ENCODE data around the gene ZNF544.
A peak's percentile ranks its signal among the peaks of the same experiment; 100 is the strongest.

The ZNF544 gene

GRCh38 chr19:58228585-58229254, at the start of gene ZNF544 (continued):
- TF ChIP-seq HOXC10 (CRISPR knock-in tag; IDR thresholded peaks at IDR 0.05) = no peak; the same call in 1 of the 2 replicates
- no peak for TF ChIP-seq ZNF555 (tag by site-specific recombination; conservative IDR thresholded peaks at IDR 0.05)
- TF ChIP-seq ZNF391 (tag by site-specific recombination; IDR thresholded peaks at IDR 0.05; ENCODE audit: borderline replicate concordance, low read depth) = 0 out of 2 replicates have a peak, but pooled peaks have one; percentile 41
- TF ChIP-seq ZNF560 (tag by site-specific recombination; IDR thresholded peaks at IDR 0.05; ENCODE audit: borderline replicate concordance) = no peak
- TF ChIP-seq ZNF416 (tag by site-specific recombination; IDR thresholded peaks at IDR 0.05) = no peak
- peak; percentile 48; the same call in 1 of the 2 replicates for TF ChIP-seq GLIS1 (tag by site-specific recombination; IDR thresholded peaks at IDR 0.05)
- peak; percentile 66 for TF ChIP-seq ZNF843 (tag by site-specific recombination; IDR thresholded peaks at IDR 0.05)
- peak; percentile 80 for TF ChIP-seq ZIC2 (tag by site-specific recombination; IDR thresholded peaks at IDR 0.05)
- TF ChIP-seq SP2 (tag by site-specific recombination; IDR thresholded peaks at IDR 0.05) = peak; percentile 66
- TF ChIP-seq ZNF2 (tag by site-specific recombination; IDR thresholded peaks at IDR 0.05) = peak; percentile 82; the same call in 1 of the 2 replicates
- TF ChIP-seq ZSCAN5A (tag by site-specific recombination; IDR thresholded peaks at IDR 0.05) = no peak
- no peak for TF ChIP-seq ZNF169 (tag by site-specific recombination; IDR thresholded peaks at IDR 0.05)
- TF ChIP-seq FEZF1 (tag by site-specific recombination; IDR thresholded peaks at IDR 0.05) = no peak
- no peak for TF ChIP-seq REPIN1 (tag by site-specific recombination; IDR thresholded peaks at IDR 0.05; ENCODE audit: low read depth)
- TF ChIP-seq ZBTB49 (tag by site-specific recombination; IDR thresholded peaks at IDR 0.05; ENCODE audit: low read depth) = no peak
- TF ChIP-seq ZBTB48 (tag by site-specific recombination; IDR thresholded peaks at IDR 0.05) = peak; percentile 56; the same call in 1 of the 2 replicates
- peak; percentile 77; the same call in 1 of the 2 replicates for TF ChIP-seq ZNF580 (tag by site-specific recombination; IDR thresholded peaks at IDR 0.05)
- TF ChIP-seq MEIS1 (CRISPR knock-in tag; IDR thresholded peaks at IDR 0.05; ENCODE audit: borderline replicate concordance) = no peak
- TF ChIP-seq ZNF660 (tag by site-specific recombination; IDR thresholded peaks at IDR 0.05) = peak; percentile 86
- TF ChIP-seq ZNF521 (tag by site-specific recombination; IDR thresholded peaks at IDR 0.05) = no peak
- TF ChIP-seq ZNF174 (tag by site-specific recombination; IDR thresholded peaks at IDR 0.05) = no peak
- no peak for TF ChIP-seq ZNF16 (tag by site-specific recombination; IDR thresholded peaks at IDR 0.05; ENCODE audit: low read depth)
- TF ChIP-seq ZNF654 (tag by site-specific recombination; IDR thresholded peaks at IDR 0.05; ENCODE audit: low read depth) = no peak
- TF ChIP-seq SALL2 (tag by site-specific recombination; IDR thresholded peaks at IDR 0.05; ENCODE audit: borderline replicate concordance) = no peak
- TF ChIP-seq ZNF658 (tag by site-specific recombination; IDR thresholded peaks at IDR 0.05) = no peak
- TF ChIP-seq PRDM4 (tag by site-specific recombination; IDR thresholded peaks at IDR 0.05) = 0 out of 2 replicates have a peak, but pooled peaks have one; percentile 18
- no peak for TF ChIP-seq MYNN (tag by site-specific recombination; IDR thresholded peaks at IDR 0.05; ENCODE audit: borderline replicate concordance)
- TF ChIP-seq ZNF600 (tag by site-specific recombination; IDR thresholded peaks at IDR 0.05) = no peak
- no peak for TF ChIP-seq ZNF223 (tag by site-specific recombination; IDR thresholded peaks at IDR 0.05)
- TF ChIP-seq TCF7L2 (IDR thresholded peaks at IDR 0.05; ENCODE audit: borderline replicate concordance, low read depth, low read length) = no peak
- TF ChIP-seq ZNF280C (tag by site-specific recombination; IDR thresholded peaks at IDR 0.05) = no peak
- TF ChIP-seq ZNF366 (tag by site-specific recombination; conservative IDR thresholded peaks at IDR 0.05) = no peak
- peak; percentile 69; the same call in 1 of the 2 replicates for TF ChIP-seq ZBTB17 (tag by site-specific recombination; IDR thresholded peaks at IDR 0.05)

All from HEK293 (cell line).